Measurements from ENCODE around the gene SPPL3. TPM values are rescaled to one million over a fixed set of nuclear protein-coding genes. Genes with fewer than 3 reads are reported as not detected.

Gene SPPL3
- total RNA-seq, 2 experiments from 2014 or later = 19.8 to 22.2 TPM

GRCh38 chr12:120720234-120720986 is 183.7 kb downstream of the SPPL3 start:
- peaks cover 29% of the 10 kb centered on the region for H3K36me3 Mint-ChIP-seq (ENCODE audit: low read depth)

GRCh38 chr12:120719496-120720233 is 184.5 kb downstream of the SPPL3 start:
- H3K36me3 Mint-ChIP-seq (ENCODE audit: low read depth) = peaks cover 31% of the 10 kb centered on the region

More at GRCh38 chr12:120720234-120720986, 183.7 kb downstream of the SPPL3 start:
- intact Hi-C loops (cut with micrococcal nuclease) = no loop called here
- no peak for DNase-seq
- Mint-ChIP-seq H3K9me3 (no peaks in the 10 kb centered on the region), H3K4me3 (no peak overlapping the region), H3K27me3 (ENCODE audit: low read depth) (no peaks in the 10 kb centered on the region), H3K4me1 (ENCODE audit: low read depth) (peaks cover 17% of the 10 kb centered on the region), H3K27ac (no peak overlapping the region)
- CTCF ChIA-PET = interaction anchor here (1.2 to 1.9 kb wide), 2 partner anchors 72 to 137 kb away, joined by 5 to 8 read pairs; no protein-coding TSS in a partner anchor

GRCh38 chr12:120719072-120719471 is 185.1 kb downstream of the SPPL3 start:
- H3K4me1 Mint-ChIP-seq (ENCODE audit: low read depth) = peaks cover 8% of the 10 kb centered on the region
- intact Hi-C loops (cut with micrococcal nuclease) = no loop called here
- H3K27me3 Mint-ChIP-seq (ENCODE audit: low read depth) = no peaks in the 10 kb centered on the region
- H3K27ac Mint-ChIP-seq = no peak overlapping the region
- no peaks in the 10 kb centered on the region for H3K9me3 Mint-ChIP-seq
- CTCF ChIA-PET = no interaction called here
- peaks cover 36% of the 10 kb centered on the region for H3K36me3 Mint-ChIP-seq (ENCODE audit: low read depth)
- no peak for DNase-seq
- no peak overlapping the region for H3K4me3 Mint-ChIP-seq

More at GRCh38 chr12:120719496-120720233, 184.5 kb downstream of the SPPL3 start:
- H3K9me3 Mint-ChIP-seq = no peaks in the 10 kb centered on the region
- no peaks in the 10 kb centered on the region for H3K27me3 Mint-ChIP-seq (ENCODE audit: low read depth)
- no peak overlapping the region for H3K4me3 Mint-ChIP-seq
- no peak for DNase-seq
- no peak overlapping the region for H3K27ac Mint-ChIP-seq
- H3K4me1 Mint-ChIP-seq (ENCODE audit: low read depth) = peaks cover 9% of the 10 kb centered on the region
- intact Hi-C loops (cut with micrococcal nuclease) = no loop called here
- CTCF ChIA-PET = interaction anchor here (1.2 to 1.9 kb wide), 2 partner anchors 72 to 137 kb away, joined by 5 to 8 read pairs; no protein-coding TSS in a partner anchor

GRCh38 chr12:120718055-120718454 is 186.1 kb downstream of the SPPL3 start:
- intact Hi-C loops (cut with micrococcal nuclease) = no loop called here
- CTCF ChIA-PET = interaction anchor here (1.6 to 4.9 kb wide), 2 partner anchors 70 to 254 kb away, joined by 5 to 30 read pairs; no protein-coding TSS in a partner anchor
- Mint-ChIP-seq H3K36me3 (ENCODE audit: low read depth) (peaks cover 40% of the 10 kb centered on the region), H3K27me3 (ENCODE audit: low read depth) (no peaks in the 10 kb centered on the region), H3K9me3 (no peaks in the 10 kb centered on the region), H3K27ac (no peak overlapping the region), H3K4me1 (ENCODE audit: low read depth) (peaks cover 15% of the 10 kb centered on the region), H3K4me3 (no peak overlapping the region)
- no peak for DNase-seq

- intact Hi-C loops (cut with micrococcal nuclease) = loop anchor here (1.0 to 5.0 kb wide), 5 partner anchors 28 to 387 kb away; partner anchors contain the start of gene PLA2G1B
- CTCF ChIA-PET = interaction anchor here (0.6 to 4.9 kb wide), 7 partner anchors 11 to 131 kb away, joined by 3 to 30 read pairs (median 3); partner anchors contain the start of gene ACADS
- Mint-ChIP-seq H3K27me3 (ENCODE audit: low read depth) (no peaks in the 10 kb centered on the region), H3K4me3 (no peak overlapping the region), H3K9me3 (no peaks in the 10 kb centered on the region), H3K4me1 (ENCODE audit: low read depth) (peaks cover 40% of the 10 kb centered on the region), H3K36me3 (ENCODE audit: low read depth) (peaks cover 28% of the 10 kb centered on the region), H3K27ac (no peak overlapping the region)
- peak; percentile 87 for DNase-seq
Observed at GRCh38 chr12:120713861-120714482, 190.2 kb downstream of the SPPL3 start.

- intact Hi-C loops (cut with micrococcal nuclease) = loop anchor here (5.0 kb wide), 1 partner anchor 385 kb away; the partner anchor contains the start of gene PLA2G1B
- Mint-ChIP-seq H3K4me1 (ENCODE audit: low read depth) (peaks cover 32% of the 10 kb centered on the region), H3K27ac (no peak overlapping the region), H3K9me3 (no peaks in the 10 kb centered on the region), H3K4me3 (no peak overlapping the region), H3K36me3 (ENCODE audit: low read depth) (peaks cover 20% of the 10 kb centered on the region), H3K27me3 (ENCODE audit: low read depth) (no peaks in the 10 kb centered on the region)
- CTCF ChIA-PET = interaction anchor here (0.5 to 2.2 kb wide), 3 partner anchors 104 to 241 kb away, joined by 3 to 12 read pairs (median 5); no protein-coding TSS in a partner anchor
- no peak for DNase-seq
Observed at GRCh38 chr12:120712610-120713009, 191.5 kb downstream of the SPPL3 start.

Other genes starting within 250 kb of the SPPL3 start
- gene MLEC, start 217.2 kb downstream of the SPPL3 start, total RNA-seq = 10 to 100 TPM; 78.6 to 89.7 TPM
- 10 to 100 TPM; 31.9 to 32.6 TPM for gene UNC119B, start 193.9 kb downstream of the SPPL3 start, total RNA-seq
- gene ACADS, start 178.5 kb downstream of the SPPL3 start, total RNA-seq = 10 to 100 TPM; 15.4 to 15.8 TPM
- not detected for gene HNF1A, start 74.2 kb upstream of the SPPL3 start, total RNA-seq
- 10 to 100 TPM; 14.1 to 15.0 TPM for gene C12orf43, start 112.1 kb upstream of the SPPL3 start, total RNA-seq
- gene OASL, start 134.9 kb upstream of the SPPL3 start, total RNA-seq = 10 to 100 TPM; 12.4 to 13.4 TPM
- 1 to 10 TPM; 6.3 to 6.6 TPM for gene P2RX7, start 228.5 kb upstream of the SPPL3 start, total RNA-seq